Suprapubic skin (tissue), 3 donors: ENCODE measurements around the gene NCOA1.

Experiments used
- EP300 ChIP-seq: sonication (generic); formaldehyde crosslinking; IDR thresholded peaks from one replicate; pipeline ENCODE4 v1.6.1; 2017; ENCODE audit warnings: antibody characterized with exemption
- POLR2A ChIP-seq, 2 donors: fragments of 450-650 bp; IDR thresholded peaks; one replicate each; pipeline ENCODE4 v1.6.1; 2017; ENCODE audit warnings: antibody characterized with exemption in 2 of 2, mild to moderate bottlenecking in 2 of 2, moderate library complexity in 2 of 2
- TF ChIP-seq, protein P1 (sequence below), 2 donors: fragments of 200-600 bp in 1 of 2; fragments of 450-650 bp in 1 of 2; sonication (generic) in 1 of 2; IDR thresholded peaks; one replicate each; pipeline ENCODE4 v1.5.1; 2016 to 2019; ENCODE audit warnings: antibody characterized with exemption in 2 of 2, mild to moderate bottlenecking in 1 of 2, moderate library complexity in 1 of 2

DNA sequence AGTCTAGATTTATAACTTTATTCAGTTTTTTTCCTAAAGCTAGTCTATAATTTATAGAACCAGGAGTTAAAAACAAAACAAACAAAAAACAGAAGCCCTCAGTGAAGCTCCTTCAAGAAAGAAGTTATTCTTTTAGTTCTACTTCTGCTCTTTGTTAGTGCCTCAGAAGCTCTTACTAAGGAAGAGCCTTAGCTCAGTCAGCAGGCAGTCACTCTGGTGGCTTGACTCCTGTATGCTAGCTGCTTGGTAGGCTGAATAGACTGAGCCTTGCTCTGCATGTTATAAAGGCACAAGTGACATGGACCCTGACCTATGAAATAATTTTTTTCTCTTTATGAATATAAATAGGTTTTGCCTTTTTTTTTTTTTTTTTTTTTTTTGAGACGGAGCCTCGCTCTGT, 24.8 kb downstream of the NCOA1 start:
- TF ChIP-seq POLR2A (IDR thresholded peaks at IDR 0.05) (no peak), EP300 (no peak)
- TF ChIP-seq, protein P1, sequence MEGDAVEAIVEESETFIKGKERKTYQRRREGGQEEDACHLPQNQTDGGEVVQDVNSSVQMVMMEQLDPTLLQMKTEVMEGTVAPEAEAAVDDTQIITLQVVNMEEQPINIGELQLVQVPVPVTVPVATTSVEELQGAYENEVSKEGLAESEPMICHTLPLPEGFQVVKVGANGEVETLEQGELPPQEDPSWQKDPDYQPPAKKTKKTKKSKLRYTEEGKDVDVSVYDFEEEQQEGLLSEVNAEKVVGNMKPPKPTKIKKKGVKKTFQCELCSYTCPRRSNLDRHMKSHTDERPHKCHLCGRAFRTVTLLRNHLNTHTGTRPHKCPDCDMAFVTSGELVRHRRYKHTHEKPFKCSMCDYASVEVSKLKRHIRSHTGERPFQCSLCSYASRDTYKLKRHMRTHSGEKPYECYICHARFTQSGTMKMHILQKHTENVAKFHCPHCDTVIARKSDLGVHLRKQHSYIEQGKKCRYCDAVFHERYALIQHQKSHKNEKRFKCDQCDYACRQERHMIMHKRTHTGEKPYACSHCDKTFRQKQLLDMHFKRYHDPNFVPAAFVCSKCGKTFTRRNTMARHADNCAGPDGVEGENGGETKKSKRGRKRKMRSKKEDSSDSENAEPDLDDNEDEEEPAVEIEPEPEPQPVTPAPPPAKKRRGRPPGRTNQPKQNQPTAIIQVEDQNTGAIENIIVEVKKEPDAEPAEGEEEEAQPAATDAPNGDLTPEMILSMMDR (IDR thresholded peaks at IDR 0.05): no peak
